Cardiac muscle cell (in vitro differentiated cells and primary cell): ENCODE measurements around the gene PALM3. TPM values are rescaled to one million over a fixed set of nuclear protein-coding genes. Genes with fewer than 3 reads are reported as not detected.
A peak's percentile ranks its signal among the peaks of the same experiment; 100 is the strongest.

ENCODE experiments used
- DNase-seq, 2 donors: peaks; one replicate each; pipeline versions ENCODE4 v3.0.0 to v3.0.0-alpha.2; 2010 to 2017; ENCODE audit warnings: low read depth in 1 of 2, low spot score in 1 of 2
- H3K27ac ChIP-seq: fragments of 200-600 bp; sonication (generic); 2 replicates; pipeline ENCODE4 v1.5.1; 2016
- H3K27me3 ChIP-seq: fragments of 200-600 bp; sonication (generic); 2 replicates; pipeline ENCODE4 v1.6.0; 2016; ENCODE audit warnings: control low read depth
- H3K36me3 ChIP-seq: fragments of 200-600 bp; sonication (generic); 2 replicates; pipeline ENCODE4 v1.5.1; 2016; ENCODE audit warnings: control low read depth
- H3K4me1 ChIP-seq: fragments of 200-600 bp; sonication (generic); 2 replicates; pipeline ENCODE4 v1.8.1; 2017; ENCODE audit warnings: low read depth, mild to moderate bottlenecking, mixed run types
- H3K4me3 ChIP-seq: fragments of 200-600 bp; sonication (generic); 2 replicates; pipeline ENCODE4 v1.5.1; 2016; ENCODE audit warnings: mild to moderate bottlenecking
- H3K9me3 ChIP-seq: fragments of 200-600 bp; sonication (generic); 2 replicates; pipeline ENCODE4 v1.5.1; 2017; ENCODE audit warnings: low read depth, mild to moderate bottlenecking, control low read depth
- polyA plus RNA-seq: library from polyadenylated mRNA; unstranded; fragments of >200 nt; fragmentation: Nextera tagmentation; extraction: Ambion mirVana; gene quantifications from 2 replicates; pipeline ENCODE4 v1.2.1, GENCODE V29; 2016
- total RNA-seq: library from RNA; depleted of rRNA; stranded (reverse); fragments of >200 nt; gene quantifications from 2 replicates; pipeline ENCODE4 v1.2.3, GENCODE V29; 2016
- TF ChIP-seq, protein P1 (sequence below): IDR thresholded peaks from 2 replicates; pipeline ENCODE4 v1.5.1; 2012; ENCODE audit warnings: low read depth, mild to moderate bottlenecking, low read length

PALM3 gene
- total and polyA plus RNA-seq, 2 experiments from 2014 or later, result 0.10 to 0.30 TPM

- H3K27ac ChIP-seq, result peak overlapping the region; percentile 96
- no peaks in the 10 kb centered on the region for H3K36me3 ChIP-seq
- H3K4me3 ChIP-seq, result peak overlapping the region; percentile 60
- no peak for DNase-seq
- H3K9me3 ChIP-seq, result no peaks in the 10 kb centered on the region
- H3K4me1 ChIP-seq, result no peaks in the 10 kb centered on the region
- H3K27me3 ChIP-seq, result no peaks in the 10 kb centered on the region
- TF ChIP-seq, protein P1, sequence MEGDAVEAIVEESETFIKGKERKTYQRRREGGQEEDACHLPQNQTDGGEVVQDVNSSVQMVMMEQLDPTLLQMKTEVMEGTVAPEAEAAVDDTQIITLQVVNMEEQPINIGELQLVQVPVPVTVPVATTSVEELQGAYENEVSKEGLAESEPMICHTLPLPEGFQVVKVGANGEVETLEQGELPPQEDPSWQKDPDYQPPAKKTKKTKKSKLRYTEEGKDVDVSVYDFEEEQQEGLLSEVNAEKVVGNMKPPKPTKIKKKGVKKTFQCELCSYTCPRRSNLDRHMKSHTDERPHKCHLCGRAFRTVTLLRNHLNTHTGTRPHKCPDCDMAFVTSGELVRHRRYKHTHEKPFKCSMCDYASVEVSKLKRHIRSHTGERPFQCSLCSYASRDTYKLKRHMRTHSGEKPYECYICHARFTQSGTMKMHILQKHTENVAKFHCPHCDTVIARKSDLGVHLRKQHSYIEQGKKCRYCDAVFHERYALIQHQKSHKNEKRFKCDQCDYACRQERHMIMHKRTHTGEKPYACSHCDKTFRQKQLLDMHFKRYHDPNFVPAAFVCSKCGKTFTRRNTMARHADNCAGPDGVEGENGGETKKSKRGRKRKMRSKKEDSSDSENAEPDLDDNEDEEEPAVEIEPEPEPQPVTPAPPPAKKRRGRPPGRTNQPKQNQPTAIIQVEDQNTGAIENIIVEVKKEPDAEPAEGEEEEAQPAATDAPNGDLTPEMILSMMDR, result no peak
These were observed 54.9 kb downstream of the PALM3 start for GRCh38 chr19:14006766-14007562.

DNA sequence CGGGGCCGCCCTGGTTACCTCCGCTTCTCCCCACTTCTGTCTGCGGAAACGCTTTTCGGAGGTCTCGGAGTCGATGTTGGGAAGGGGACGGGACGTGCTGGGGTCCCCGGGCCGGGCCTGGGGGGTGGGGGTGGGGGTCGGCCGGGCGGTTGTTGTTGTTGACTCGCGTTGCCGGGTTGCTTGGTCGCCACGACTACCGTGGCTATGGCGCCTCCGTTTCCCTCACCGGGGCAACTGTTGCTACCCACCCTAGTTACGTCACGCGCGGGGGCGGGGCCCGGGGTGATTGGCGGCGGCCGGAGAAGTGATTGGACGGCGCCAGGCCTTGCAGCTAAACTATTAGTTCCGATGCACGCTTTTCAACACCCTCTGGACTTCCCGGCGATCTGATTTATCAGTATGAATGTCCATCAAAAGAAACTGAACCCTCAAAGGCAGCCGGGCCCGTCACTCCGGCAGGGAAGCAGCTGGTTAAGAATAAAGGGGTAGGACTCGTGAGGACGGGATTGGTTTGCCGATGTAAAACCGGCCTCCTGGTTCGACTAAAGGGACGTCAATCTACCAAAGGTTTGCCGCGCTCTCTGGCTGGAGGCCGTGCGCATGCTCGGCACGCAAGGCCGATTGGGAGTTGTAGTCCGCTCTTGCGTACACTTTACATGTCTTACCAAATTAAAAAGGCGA, 55.7 kb downstream of the PALM3 start, which contains the start of gene RFX1:
Gene RFX1, minus strand, starts transcription at position 236 of the 681 bp plus-strand sequence. CDS start 12,477 bp downstream, outside the sequence.
- peak within 1 kb of the TSS; percentile 97 for H3K4me3 ChIP-seq
- DNase-seq, result peak; percentile 99 to 100
- TF ChIP-seq, protein P1, result no peak
- H3K27me3 ChIP-seq, result no peaks in the 10 kb centered on the region
- H3K36me3 ChIP-seq, result no peaks in the 10 kb centered on the region
- H3K9me3 ChIP-seq, result no peaks in the 10 kb centered on the region
- peak within 1 kb of the TSS; percentile 98 for H3K27ac ChIP-seq
- no peaks in the 10 kb centered on the region for H3K4me1 ChIP-seq

GRCh38 chr19:14005349-14006084, 56.4 kb downstream of the PALM3 start:
- H3K4me3 ChIP-seq, result peak overlapping the region; percentile 97
- TF ChIP-seq, protein P1, result no peak
- H3K27me3 ChIP-seq, result no peaks in the 10 kb centered on the region
- no peaks in the 10 kb centered on the region for H3K36me3 ChIP-seq
- H3K4me1 ChIP-seq, result no peaks in the 10 kb centered on the region
- H3K9me3 ChIP-seq, result no peaks in the 10 kb centered on the region
- DNase-seq, result peak; percentile 93 to 94
- peak overlapping the region; percentile 98 for H3K27ac ChIP-seq

- Histone ChIP-seq H3K4me3 (no peak overlapping the region), H3K9me3 (no peaks in the 10 kb centered on the region), H3K36me3 (no peaks in the 10 kb centered on the region), H3K27me3 (no peaks in the 10 kb centered on the region), H3K27ac (peak overlapping the region; percentile 43), H3K4me1 (no peaks in the 10 kb centered on the region)
- DNase-seq, result peak in 1 of 2 donors; percentile 14
- TF ChIP-seq, protein P1, result no peak
These were observed 57.1 kb downstream of the PALM3 start for GRCh38 chr19:14004619-14005348.

Other genes starting within 250 kb of the PALM3 start
- gene NANOS3, start 184.9 kb downstream of the PALM3 start, total RNA-seq, result 0.39 and 2.0 TPM in 2 replicates
- gene NANOS3, start 184.9 kb downstream of the PALM3 start, polyA plus RNA-seq, result 0.86 and 1.6 TPM in 2 replicates
- gene BRME1, start 156.0 kb downstream of the PALM3 start, total RNA-seq, result 4.0 and 8.8 TPM in 2 replicates
- gene BRME1, start 156.0 kb downstream of the PALM3 start, polyA plus RNA-seq, result 3.0 and 8.2 TPM in 2 replicates
- gene CC2D1A, start 155.9 kb downstream of the PALM3 start, total RNA-seq, result 43.2 and 46.6 TPM in 2 replicates
- gene CC2D1A, start 155.9 kb downstream of the PALM3 start, polyA plus RNA-seq, result 41.5 and 42.5 TPM in 2 replicates
- 0.24 and 0.67 TPM in 2 replicates for gene PODNL1, start 123.7 kb downstream of the PALM3 start, total RNA-seq
- not detected in 2 replicates for gene PODNL1, start 123.7 kb downstream of the PALM3 start, polyA plus RNA-seq
- 44.6 and 48.1 TPM in 2 replicates for gene DCAF15, start 109.6 kb downstream of the PALM3 start, total RNA-seq
- 33.3 and 34.0 TPM in 2 replicates for gene DCAF15, start 109.6 kb downstream of the PALM3 start, polyA plus RNA-seq
- 8.9 TPM in 2 replicates for gene RFX1, start 55.8 kb downstream of the PALM3 start, total RNA-seq
- gene RFX1, start 55.8 kb downstream of the PALM3 start, polyA plus RNA-seq, result 2.7 and 3.3 TPM in 2 replicates
- gene RLN3, start 33.9 kb downstream of the PALM3 start, total RNA-seq, result not detected in 2 replicates
- gene RLN3, start 33.9 kb downstream of the PALM3 start, polyA plus RNA-seq, result 0.44 TPM in 1 of 2 replicates, not detected in the other
- 4.6 and 7.1 TPM in 2 replicates for gene IL27RA, start 30.3 kb downstream of the PALM3 start, total RNA-seq
- 4.3 and 17.1 TPM in 2 replicates for gene IL27RA, start 30.3 kb downstream of the PALM3 start, polyA plus RNA-seq
- gene MISP3, start 10.7 kb upstream of the PALM3 start, total RNA-seq, result 16.0 and 19.4 TPM in 2 replicates
- 23.2 and 25.6 TPM in 2 replicates for gene MISP3, start 10.7 kb upstream of the PALM3 start, polyA plus RNA-seq
- 3.6 and 14.2 TPM in 2 replicates for gene C19orf67, start 23.7 kb upstream of the PALM3 start, total RNA-seq
- 4.1 and 7.5 TPM in 2 replicates for gene C19orf67, start 23.7 kb upstream of the PALM3 start, polyA plus RNA-seq
- gene SAMD1, start 28.7 kb upstream of the PALM3 start, total RNA-seq, result 112 and 158 TPM in 2 replicates
- 130 and 136 TPM in 2 replicates for gene SAMD1, start 28.7 kb upstream of the PALM3 start, polyA plus RNA-seq
- gene PRKACA, start 55.7 kb upstream of the PALM3 start, total RNA-seq, result 95.2 and 126 TPM in 2 replicates
- gene PRKACA, start 55.7 kb upstream of the PALM3 start, polyA plus RNA-seq, result 30.6 and 33.5 TPM in 2 replicates
- gene ASF1B, start 74.5 kb upstream of the PALM3 start, total RNA-seq, result 19.1 and 21.8 TPM in 2 replicates
- 27.5 and 30.7 TPM in 2 replicates for gene ASF1B, start 74.5 kb upstream of the PALM3 start, polyA plus RNA-seq
- gene ADGRL1, start 144.1 kb upstream of the PALM3 start, total RNA-seq, result 26.6 and 55.8 TPM in 2 replicates
- 19.6 and 35.2 TPM in 2 replicates for gene ADGRL1, start 144.1 kb upstream of the PALM3 start, polyA plus RNA-seq